IPS-NIHi11 (cell line): ENCODE results near the gene LRFN2.
A peak's percentile ranks its signal among the peaks of the same experiment; 100 is the strongest.

Experiments
- DNase-seq: peaks from one replicate; pipeline ENCODE4 v3.0.0; 2012; ENCODE audit warnings: mixed read lengths, low spot score

Gene LRFN2

DNA sequence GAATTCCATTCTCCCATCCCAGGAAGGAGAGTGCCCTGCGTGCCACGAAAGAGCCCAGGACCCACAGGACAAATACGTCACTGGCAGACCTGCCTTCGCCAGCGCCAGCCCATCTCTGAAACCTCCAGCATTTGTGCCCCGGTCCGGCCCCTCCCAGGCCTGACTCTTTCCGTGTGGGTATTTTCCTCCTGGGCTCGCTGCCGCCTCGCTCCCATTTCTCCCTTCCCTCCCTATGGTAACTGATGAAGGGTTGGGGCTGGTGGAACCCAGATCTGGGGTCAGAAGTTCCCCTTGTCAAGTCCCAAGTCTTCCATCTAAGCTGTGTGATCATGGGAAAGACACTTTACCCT is 208.5 kb downstream of the LRFN2 start:
- no peak for DNase-seq

DNA sequence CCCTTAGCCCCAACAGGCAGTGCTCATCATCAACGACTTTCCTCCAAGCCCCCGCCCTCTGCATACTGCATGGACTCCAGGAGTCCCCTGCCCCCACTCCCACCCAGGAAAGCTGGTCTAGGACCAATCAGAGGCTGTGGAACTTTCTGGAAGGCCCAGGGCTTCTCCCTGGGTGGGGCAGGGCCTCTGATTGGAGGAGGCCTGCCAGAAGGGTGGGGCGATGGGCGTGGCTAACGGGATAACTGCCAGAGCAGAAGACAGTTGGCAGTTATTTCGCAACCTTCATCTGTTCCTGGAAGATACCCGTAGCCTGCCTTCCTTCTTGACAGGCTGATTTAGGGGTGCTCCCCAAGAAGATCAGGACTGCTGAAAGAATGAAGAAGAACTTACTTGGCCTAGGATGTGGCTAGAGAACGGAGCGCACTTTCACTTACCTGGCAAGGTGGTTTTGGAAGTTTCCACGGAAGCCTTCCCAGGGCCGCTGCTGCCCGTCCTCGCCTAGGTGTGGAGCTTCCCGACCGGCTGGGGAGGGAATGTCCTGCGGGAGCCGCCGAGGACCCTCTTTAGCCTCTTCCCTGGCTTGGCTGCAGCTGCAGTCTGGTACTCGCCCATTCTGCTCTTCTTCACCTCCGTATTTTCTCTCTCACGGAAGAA is 209.0 kb downstream of the LRFN2 start:
- no peak for DNase-seq

DNA sequence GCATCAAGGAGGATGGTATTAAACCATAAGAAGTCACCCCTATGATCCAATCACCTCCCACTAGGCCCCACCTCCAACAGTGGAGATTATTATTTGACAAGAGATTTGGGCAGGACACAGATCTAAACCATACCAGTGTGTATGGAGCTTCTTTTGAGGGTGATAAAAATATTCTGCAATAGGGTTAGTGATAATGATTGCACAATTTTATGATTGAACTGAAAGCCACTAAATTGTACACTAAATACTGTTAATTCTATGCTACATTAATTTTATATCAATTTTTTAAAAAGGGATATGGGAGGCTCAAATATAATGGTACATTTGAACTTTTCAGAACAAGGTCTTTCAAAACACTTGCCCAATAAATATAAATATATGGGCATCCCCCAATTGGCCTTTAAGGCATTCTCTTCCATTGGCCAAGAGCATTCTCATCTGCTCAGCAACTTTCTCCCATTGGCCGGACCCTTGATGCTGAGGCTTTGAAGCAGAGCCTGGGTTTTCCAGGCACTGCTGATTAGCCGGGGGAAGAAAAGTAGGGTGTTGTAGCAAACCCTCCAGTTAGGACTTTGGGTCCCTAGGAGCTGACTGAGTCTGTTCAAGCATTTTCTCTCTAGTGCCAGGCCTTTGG is 209.9 kb downstream of the LRFN2 start:
- no peak for DNase-seq

DNA sequence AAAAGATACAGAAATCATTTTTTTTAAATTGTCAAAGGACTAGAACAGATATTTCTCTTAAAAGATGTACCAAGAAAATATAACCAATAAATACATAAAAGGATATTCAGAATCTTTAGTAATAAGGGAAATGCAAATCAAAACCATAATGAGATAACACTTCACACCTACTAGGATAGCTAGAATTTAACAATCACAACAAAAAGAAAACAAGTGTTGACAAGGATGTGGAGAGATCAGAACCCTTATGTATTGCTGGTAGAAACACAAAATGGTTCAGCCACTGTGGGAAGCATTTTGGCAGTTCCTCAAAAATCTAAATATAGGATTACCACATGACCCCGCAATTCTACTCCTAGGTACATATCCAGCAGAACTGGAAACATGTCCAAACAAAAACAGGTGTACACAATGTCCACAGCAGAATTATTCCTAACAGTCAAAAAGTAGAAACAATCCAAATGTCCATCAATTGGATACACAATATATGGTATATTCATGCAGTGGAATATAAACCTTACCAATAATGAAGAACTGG is 211.0 kb downstream of the LRFN2 start:
- DNase-seq = no peak

- DNase-seq = no peak
Measured at GRCh38 chr6:40373267-40373666, 213.9 kb downstream of the LRFN2 start.

- DNase-seq = no peak
Measured at GRCh38 chr6:40371621-40372020, 215.5 kb downstream of the LRFN2 start.

DNA sequence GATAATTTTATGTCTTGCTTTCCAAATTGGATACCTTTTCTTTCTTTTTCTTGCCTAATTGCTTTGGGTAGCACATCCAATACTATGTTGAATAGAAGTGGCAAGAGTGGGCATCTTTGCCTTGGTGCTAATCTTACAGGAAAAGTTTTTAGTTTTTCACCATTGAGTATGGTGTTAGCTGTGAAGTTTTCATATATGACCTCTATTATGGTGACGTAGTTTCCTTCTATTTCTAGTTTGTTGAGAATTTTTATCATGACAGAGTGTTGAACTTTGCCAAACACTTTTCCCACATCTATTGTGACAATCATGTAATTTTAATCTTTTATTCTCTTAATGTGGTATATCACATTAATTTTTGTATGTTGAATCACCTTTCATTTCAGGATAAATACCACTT is 216.1 kb downstream of the LRFN2 start:
- no peak for DNase-seq

GRCh38 chr6:40369891-40370290 is 217.3 kb downstream of the LRFN2 start:
- no peak for DNase-seq

- DNase-seq = no peak
Measured at GRCh38 chr6:40369042-40369441, 218.1 kb downstream of the LRFN2 start.

DNA sequence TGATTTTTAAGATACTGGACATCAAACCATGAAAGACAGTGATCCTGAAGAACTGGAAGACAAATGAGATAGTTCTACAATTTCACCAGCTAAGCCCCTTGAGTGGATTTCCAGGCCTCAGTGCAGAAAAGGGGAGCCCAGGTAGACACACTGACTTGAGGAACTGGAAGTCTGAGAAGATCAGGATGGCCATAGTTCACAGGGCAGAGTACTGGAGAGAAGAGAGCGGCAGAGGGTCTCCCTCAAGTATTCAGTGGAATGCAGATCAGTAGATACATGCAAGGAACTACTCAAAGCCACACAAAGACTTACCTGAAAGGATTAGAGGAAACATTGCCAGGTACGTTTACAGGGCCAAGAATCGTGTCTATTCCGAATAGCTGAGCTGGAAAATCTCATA is 224.3 kb downstream of the LRFN2 start:
- DNase-seq = no peak

- DNase-seq = peak; percentile 75
Measured at GRCh38 chr6:40359808-40360207, 227.4 kb downstream of the LRFN2 start.

DNA sequence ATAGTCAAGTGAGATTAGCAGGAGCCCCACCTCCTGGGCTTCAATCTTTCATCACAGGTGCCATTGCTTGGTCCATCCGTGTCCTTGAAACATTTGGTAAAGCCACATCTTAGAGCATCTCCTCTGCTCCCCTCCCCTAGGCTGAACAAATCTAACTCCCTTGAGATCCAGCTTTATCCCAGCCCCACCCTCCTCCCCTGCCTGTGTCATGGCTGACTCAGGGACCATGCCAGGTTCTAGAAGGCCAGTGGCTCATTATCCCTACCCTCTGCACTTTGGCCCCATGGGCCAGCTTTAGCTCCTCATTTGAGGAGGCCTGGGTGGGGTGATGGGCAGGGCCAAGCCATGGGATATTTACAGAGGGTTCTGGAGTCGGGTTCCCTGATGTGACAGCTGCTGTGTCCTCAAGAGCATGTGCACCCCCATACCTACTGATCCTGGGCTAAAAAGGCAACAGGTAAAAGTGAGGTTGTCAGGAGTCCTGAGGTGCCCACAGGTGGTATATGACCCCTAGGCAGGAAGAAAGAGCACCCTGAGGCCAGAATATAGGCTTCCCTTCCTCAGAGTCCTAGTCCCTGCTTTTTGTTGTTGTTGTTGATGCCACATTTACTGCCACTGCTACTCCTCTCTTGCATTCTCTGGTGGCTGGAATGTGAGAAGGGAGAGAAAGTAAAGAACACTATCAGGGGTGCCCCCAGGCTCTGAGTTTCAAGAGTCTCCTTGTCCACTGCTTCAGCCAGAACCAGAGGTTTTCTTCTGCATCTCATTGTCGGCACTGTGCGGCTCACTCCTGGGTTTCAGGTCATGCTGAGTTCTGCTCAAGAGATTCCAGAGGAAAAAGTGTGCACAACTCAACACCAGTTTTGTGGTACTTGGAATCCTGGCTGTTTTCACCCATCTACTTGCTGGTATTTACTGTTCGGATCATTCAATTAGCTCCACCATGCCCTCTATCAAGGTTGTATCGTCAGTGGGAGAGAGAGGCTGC is 228.4 kb downstream of the LRFN2 start:
- DNase-seq = no peak

- DNase-seq = no peak
Measured at GRCh38 chr6:40356242-40356910, 230.8 kb downstream of the LRFN2 start.

DNA sequence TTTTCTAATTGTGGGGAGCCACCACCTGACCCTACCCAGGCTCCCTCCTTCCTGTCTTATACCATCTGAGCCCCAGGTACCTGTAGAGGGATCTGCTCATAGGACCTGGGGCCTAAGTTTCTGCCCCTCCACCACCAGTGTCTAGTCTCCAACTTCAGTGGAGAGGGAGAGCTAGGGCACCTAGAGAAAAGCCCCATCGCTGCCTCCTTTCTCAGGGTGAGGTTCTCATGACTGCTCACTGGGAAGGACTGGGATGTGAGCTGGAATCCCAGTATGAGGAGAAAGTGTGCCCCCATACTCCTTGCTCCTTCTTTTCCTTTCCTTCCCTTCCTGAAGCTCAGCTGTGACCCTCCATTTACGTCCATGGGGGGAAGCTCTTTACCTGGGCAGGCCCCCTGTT is 231.6 kb downstream of the LRFN2 start:
- no peak for DNase-seq

DNA sequence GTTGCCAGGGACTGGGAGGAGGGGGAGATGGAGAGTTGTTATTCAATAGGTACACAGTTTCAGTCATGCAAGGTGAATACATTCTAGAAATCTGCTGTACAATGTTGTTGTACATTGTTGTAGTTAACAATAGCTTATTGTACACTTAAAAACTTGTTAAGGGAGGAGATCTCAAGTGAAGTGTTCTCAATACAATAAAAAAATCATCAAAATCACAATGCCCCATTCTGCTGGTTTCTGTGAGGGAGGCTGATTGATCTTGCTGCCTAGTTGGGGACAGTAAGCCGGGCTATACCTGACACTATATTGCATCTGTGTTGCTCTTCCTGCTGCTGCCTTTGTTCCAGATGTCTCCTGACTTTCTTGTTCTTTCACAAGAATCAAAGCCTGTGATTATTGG is 232.1 kb downstream of the LRFN2 start:
- no peak for DNase-seq

GRCh38 chr6:40353967-40354452 is 233.2 kb downstream of the LRFN2 start:
- no peak for DNase-seq

DNA sequence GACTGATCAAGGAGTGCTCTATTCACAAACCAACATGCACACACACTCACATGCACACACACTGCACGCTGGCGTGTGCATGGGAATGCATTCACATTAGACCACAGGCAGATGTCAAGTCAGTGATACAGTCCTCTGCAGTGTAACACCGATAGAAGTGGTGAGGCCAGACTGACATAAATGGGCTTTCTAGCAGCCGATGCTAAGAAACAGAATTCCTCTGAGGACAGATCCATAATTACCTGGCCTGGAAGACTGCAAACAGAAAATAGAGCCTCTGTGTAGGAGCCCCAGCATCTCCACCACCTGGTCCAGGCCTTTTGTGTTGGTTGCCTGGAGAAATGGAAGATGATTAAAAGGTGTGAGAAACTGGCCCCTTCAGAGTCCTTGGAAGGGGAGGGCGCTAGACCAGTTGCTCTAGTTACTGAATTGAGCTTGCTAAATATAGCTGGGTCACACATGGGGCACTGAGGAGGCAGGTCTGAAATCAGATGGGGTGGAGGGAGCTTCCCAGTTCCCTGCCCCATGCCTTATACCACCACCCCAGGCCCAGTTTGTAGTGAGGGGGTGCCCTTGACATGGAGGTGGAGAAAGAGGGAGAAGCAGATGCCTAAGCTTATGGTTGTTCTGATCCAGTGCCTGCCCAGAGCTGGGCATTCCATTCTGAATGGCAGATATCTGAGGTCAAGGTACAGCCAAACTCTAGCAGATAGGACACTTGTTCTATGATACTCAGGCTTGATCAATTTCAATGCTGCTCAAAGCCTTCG is 233.8 kb downstream of the LRFN2 start:
- no peak for DNase-seq

DNA sequence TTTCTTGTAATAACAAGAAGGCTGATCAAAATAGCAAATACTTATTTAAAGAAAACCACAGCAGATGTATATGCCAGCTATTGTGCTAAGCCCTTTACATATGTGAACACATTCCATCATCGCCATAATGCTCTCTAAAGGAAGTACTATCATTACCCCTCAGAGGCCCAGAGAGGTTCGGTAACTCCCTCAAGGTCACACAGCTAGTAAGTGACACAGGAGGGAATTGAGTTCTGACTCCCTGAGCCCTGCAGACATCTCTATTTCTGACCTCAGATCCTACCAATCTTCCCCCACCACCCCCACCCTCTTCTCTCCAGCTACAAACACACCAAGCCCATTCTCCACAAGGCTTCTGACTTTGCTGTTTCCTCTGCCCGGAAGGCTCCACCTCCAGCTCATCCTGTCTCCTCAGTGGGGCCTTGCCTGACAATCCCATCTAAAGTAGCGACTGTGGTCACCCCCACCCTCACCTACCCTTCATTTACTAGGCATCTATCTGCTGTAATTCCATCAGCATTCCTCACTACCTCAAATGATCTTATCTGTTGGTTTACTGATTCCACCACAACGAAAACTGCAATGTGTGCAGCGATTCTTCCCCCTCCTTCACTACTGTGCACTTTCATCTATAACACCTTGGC is 234.5 kb downstream of the LRFN2 start:
- no peak for DNase-seq

GRCh38 chr6:40352006-40352405 is 235.2 kb downstream of the LRFN2 start:
- no peak for DNase-seq

GRCh38 chr6:40350747-40351217 is 236.4 kb downstream of the LRFN2 start:
- DNase-seq = no peak
